ENCODE data around the gene TTC22.

Gene TTC22

DNA sequence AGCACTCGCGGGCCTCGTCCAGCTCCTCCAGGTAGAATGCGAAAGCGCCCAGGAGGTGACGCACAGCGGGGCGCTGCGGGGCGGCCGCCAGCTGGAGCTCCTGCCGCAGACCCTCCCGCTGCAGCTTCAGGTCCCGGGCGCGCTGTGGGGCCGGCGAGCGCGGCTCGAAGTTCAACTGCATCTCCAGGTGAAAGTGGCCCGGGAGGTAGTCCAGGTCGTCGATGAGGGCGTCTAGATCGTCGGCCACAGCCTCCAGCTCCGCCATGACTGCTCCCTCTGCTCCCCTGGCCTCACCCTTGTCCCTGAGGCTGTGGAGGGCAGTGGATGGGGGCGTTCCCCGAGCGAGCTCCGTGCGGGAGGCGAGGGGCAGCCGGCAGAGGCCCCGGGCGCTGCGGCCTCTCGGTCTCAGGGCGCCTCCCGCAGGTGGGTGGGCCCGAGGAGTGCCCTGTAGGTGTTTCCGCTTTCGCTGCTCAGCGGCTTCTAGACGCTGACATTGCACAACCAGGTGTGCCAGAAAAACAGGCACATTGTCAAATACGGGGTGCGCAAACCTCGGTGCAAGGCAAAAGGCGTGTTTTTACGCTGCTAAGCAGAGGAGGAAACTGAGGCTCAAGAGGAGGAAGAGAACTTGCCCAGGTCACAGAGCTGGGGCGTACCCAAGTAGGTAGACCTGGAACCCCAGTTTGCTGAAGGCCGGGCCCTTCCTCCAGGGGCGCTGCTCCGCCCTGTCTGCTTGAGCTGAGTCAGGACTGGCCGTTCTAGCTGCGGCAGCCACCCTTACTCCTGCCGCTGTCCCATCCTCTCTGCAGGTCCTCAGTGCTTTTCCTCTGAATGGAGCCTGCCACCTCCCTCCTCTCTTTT lies at the start of gene TTC22:
TTC22 (minus strand) TSS at position 425 of the 861 bp plus-strand sequence; CDS start at position 265, 160 bp downstream.
- peak; percentile 69 for DNase-seq

- DNase-seq = no peak
Observed at GRCh38 chr1:54850737-54851136, 49.6 kb upstream of the TTC22 start.

GRCh38 chr1:54850069-54850730 lies 49.1 kb upstream of the TTC22 start:
- no peak for DNase-seq

GRCh38 chr1:54849219-54850068 lies 48.3 kb upstream of the TTC22 start:
- DNase-seq = no peak

- no peak for DNase-seq
Observed at GRCh38 chr1:54848134-54848948, 47.2 kb upstream of the TTC22 start.

DNA sequence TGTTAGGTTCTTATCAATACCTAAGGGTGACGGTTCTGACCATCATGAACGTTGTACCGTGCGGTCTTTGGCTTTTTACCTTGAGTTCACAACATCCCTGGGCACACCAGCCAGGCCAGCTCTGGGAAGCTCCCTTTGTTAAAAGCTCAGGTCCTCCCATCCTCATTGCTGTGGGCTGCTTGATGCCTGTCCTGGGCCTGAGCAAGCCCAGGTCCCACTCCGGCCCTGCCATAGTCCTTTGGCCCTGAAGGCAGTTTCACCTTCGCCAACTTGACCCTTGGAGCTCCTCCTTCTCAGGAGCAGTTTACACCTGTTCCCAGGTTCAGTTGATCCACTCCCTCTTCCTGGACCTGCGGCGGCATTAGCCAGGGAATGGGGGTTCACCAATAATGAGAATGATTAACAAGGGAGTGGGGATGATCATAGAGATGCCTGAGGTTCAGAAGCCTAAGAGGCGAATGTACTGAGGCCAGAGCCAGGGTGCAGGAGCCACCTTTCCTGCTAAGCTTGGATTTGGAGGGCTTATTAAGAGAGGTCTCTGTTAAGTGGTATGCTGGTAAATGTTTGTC lies 45.7 kb upstream of the TTC22 start:
- DNase-seq = no peak

GRCh38 chr1:54846301-54846700 lies 45.2 kb upstream of the TTC22 start:
- DNase-seq = no peak

DNA sequence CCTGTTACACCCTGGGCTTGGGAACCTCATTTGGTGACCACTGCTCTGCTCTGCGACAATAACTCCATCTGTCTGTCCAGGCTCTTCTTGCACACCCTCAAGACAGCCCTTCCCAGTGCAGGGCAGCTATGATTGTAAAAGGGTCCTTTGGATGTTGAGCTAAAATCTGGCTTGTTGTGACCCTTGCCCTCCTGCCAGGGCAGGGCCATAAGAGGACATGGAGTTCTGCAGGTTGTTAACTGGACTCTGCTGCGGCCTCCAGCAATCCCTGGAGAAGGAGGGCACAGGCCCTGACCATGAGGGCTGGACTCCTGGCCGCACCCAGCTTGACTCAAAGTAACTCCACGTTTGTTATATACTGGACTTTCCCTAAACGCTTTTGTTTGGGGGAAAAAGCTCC lies 44.6 kb upstream of the TTC22 start:
- DNase-seq = no peak

DNA sequence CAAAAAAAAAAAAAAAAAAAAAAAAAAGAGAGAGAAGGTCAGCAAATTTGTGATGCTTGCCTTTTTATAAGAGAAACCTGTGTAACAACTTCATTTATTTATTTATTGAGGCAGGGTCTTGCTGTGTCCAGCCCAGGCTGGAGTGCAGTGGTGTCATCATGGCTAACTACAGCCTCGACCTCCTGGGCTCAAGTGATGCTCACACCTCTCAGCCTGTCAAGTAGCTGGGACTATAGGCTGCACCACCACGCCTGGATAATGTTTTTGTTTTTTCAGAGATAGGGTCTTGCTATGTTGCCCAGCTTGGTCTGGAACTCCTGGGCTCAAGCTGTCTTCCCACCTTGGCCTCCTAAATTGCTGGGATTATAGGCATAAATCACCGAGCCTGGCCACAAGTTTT lies 43.4 kb upstream of the TTC22 start:
- no peak for DNase-seq

GRCh38 chr1:54843449-54843848 lies 42.3 kb upstream of the TTC22 start:
- DNase-seq = no peak

GRCh38 chr1:54842963-54843362 lies 41.8 kb upstream of the TTC22 start:
- no peak for DNase-seq

GRCh38 chr1:54842206-54842915 lies 41.2 kb upstream of the TTC22 start:
- no peak for DNase-seq

GRCh38 chr1:54839824-54840223 lies 38.7 kb upstream of the TTC22 start:
- DNase-seq = no peak

- DNase-seq = no peak
Observed at GRCh38 chr1:54838565-54839180, 37.5 kb upstream of the TTC22 start.

DNA sequence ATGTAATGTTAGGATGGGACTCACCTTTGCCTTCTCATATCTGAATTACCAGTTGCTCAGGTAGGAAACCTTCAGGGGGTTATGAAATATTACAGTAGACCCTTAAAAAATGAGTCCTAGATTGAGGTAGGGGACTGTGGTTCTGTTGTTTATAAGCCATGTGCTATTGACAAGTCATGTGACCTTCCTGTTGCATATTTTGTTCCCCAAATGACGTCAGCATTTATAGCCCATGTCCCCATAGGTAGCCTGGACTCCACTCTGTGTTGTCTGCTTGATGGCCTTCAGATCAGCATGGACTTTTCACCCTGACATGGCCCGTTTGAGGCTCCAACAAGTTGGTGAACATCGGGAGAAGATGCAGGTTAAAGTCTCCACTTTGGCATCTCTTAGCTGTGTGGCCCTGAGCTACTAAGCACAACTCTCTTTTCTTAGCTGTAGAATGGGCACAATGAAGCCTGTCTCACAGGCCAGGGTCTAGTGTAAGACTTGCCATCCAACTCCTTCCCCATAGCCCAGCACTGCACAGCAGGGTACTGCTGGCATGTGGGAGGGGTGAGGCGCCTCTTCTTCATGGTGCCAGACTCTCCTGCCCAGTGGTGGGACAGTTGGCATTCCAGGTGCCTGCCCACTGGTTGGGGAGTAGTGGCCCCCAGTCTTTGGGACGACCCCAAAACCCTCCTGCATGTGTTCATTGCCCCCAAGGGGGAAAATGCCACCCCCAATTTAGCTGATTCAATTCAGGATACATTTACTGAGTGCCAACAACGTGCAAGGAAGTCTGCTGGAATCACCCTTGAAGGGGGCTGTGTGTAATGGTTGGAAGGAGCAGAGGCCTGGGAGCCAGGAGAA lies 36.1 kb upstream of the TTC22 start:
- DNase-seq = no peak

DNA sequence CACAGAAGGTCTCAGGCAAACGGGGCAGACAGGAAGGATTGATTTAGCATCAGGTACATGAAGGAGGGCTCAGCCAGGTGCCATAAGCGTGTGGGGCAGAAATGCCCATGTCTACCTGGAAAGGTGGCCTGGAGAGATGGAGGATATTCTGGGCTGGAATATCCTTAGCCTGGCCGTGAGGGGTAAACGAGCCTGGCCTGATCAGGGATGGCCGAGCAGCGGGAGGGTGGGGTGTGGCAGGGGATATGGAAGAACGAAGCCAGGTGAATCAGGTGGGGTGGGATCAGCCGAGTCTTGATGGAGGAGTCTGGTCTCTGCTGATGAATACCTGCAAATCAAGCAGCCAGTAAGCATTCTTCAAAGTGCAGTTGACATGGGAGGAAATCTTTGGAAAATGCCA lies 35.5 kb upstream of the TTC22 start:
- no peak for DNase-seq

GRCh38 chr1:54835970-54836369 lies 34.8 kb upstream of the TTC22 start:
- no peak for DNase-seq

GRCh38 chr1:54835131-54835898 lies 34.2 kb upstream of the TTC22 start:
- DNase-seq = no peak

DNA sequence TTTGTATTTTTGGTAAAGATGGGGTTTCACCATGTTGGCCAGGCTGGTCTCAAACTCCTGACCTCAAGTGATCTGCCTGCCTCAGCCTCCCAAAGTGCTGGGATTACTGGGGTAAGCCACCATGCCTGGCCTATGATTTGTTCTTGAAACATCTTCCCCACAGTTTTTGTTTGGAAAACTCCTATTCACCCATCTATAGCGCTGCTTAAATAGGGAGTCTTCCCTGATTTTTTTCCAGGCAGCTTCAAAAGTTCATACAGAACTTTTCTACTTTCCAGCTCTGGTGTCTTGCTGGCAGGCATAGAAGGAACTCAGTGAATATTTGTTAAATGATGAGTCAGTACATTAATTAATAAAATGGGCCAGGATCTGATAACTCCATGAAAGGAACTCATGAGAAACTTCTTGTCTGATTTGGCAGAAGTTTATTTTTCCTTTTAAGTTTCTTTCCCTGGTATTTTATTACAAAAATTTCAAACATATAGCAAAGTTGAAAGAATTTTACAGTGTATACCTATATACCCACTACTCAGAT lies 33.0 kb upstream of the TTC22 start:
- no peak for DNase-seq
